Inflammatory macrophage (primary cell): Measurements from ENCODE around the gene TENM3.

Experiments
- DNase-seq, 2 donors: peaks; one replicate each; pipeline ENCODE4 v3.0.0-alpha.2; 2020 to 2022

Gene TENM3

GRCh38 chr4:182531555-182532162 is 288.5 kb downstream of the TENM3 start:
- no peak for DNase-seq

GRCh38 chr4:182532441-182532840 is 289.2 kb downstream of the TENM3 start:
- no peak for DNase-seq

- no peak for DNase-seq
Measured at GRCh38 chr4:182533964-182534363, 290.8 kb downstream of the TENM3 start.

GRCh38 chr4:182536221-182536811 is 293.1 kb downstream of the TENM3 start:
- DNase-seq, result no peak

- DNase-seq, result no peak
Measured at GRCh38 chr4:182537031-182537795, 294.0 kb downstream of the TENM3 start.

GRCh38 chr4:182538031-182538430 is 294.8 kb downstream of the TENM3 start:
- DNase-seq, result no peak

GRCh38 chr4:182540496-182540895 is 297.3 kb downstream of the TENM3 start:
- no peak for DNase-seq

GRCh38 chr4:182547435-182547834 is 304.2 kb downstream of the TENM3 start:
- no peak for DNase-seq

- DNase-seq, result no peak
Measured at GRCh38 chr4:182548156-182548555, 305.0 kb downstream of the TENM3 start.

- no peak for DNase-seq
Measured at GRCh38 chr4:182549356-182549755, 306.2 kb downstream of the TENM3 start.

GRCh38 chr4:182552948-182553347 is 309.7 kb downstream of the TENM3 start:
- no peak for DNase-seq

- no peak for DNase-seq
Measured at GRCh38 chr4:182553653-182554052, 310.5 kb downstream of the TENM3 start.

GRCh38 chr4:182554736-182555135 is 311.5 kb downstream of the TENM3 start:
- no peak for DNase-seq

GRCh38 chr4:182555997-182556418 is 312.8 kb downstream of the TENM3 start:
- DNase-seq, result no peak

- DNase-seq, result no peak
Measured at GRCh38 chr4:182556580-182556979, 313.4 kb downstream of the TENM3 start.

- DNase-seq, result no peak
Measured at GRCh38 chr4:182560358-182560757, 317.2 kb downstream of the TENM3 start.

- DNase-seq, result no peak
Measured at GRCh38 chr4:182562350-182562749, 319.1 kb downstream of the TENM3 start.

GRCh38 chr4:182564724-182565369 is 321.6 kb downstream of the TENM3 start:
- no peak for DNase-seq

GRCh38 chr4:182567119-182567518 is 323.9 kb downstream of the TENM3 start:
- DNase-seq, result no peak

GRCh38 chr4:182569561-182569960 is 326.4 kb downstream of the TENM3 start:
- no peak for DNase-seq

GRCh38 chr4:182574706-182575105 is 331.5 kb downstream of the TENM3 start:
- no peak for DNase-seq

GRCh38 chr4:182575225-182575624 is 332.0 kb downstream of the TENM3 start:
- no peak for DNase-seq

GRCh38 chr4:182576601-182577289 is 333.5 kb downstream of the TENM3 start:
- no peak for DNase-seq
